Measurements from ENCODE around the gene CLIP1.

DNA sequence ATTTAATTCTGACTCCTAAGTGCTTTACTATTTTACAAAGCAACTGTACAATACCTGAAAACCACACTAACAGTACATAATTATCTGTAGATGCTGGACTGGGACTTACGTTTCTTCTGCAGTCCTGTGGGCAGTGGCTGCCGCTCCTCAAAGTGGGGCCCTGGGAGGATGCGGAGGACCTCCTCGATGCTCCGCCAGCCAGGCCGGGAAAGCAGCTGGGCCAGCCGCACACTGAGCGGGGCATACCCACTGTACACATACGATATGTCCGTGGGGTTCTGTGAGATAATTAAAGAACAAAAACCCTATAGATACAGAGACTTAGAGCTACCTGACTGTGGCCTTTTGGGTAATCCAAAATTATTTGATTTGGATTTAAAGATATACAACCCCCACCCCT lies 189.8 kb downstream of the CLIP1 start:
- no peak for TF ChIP-seq ZNF274 (IDR thresholded peaks at IDR 0.05; ENCODE audit: low read depth, low read length)
- no peak for TF ChIP-seq YY1 (IDR thresholded peaks at IDR 0.05; ENCODE audit: insufficient read depth, insufficient read length)

Data from NT2/D1 (cell line).